T-helper 17 cell (primary cell): ENCODE data around the gene RASAL2. TPM values are rescaled to one million over a fixed set of nuclear protein-coding genes. Genes with fewer than 3 reads are reported as not detected.
"Not testable (repeated sequence)": the region's sequence is repeated elsewhere in the genome, so short reads cannot be mapped to it uniquely, and the experiment has no call there.

Experiments used
- ATAC-seq: fragments of 150-1000 bp; cut with Tn5 transposase; 2 replicates; pipeline ENCODE4 v1.10.0; 2021; ENCODE audit warnings: mild to moderate bottlenecking, moderate library complexity
- DNase-seq, 3 donors: peaks; one replicate each; pipeline versions ENCODE4 v3.0.0 to v3.0.0-alpha.2; 2020 to 2021
- H3K9me3 ChIP-seq: one replicate; pipeline ENCODE4 v1.7.0; 2013; ENCODE audit warnings: low read length, mild to moderate bottlenecking; ENCODE audit not compliant: control insufficient read depth, poor library complexity, severe bottlenecking
- H3K27ac Mint-ChIP-seq: one replicate; pipeline ENCODE4 v1.8.0; 2022; ENCODE audit warnings: mild to moderate bottlenecking, moderate library complexity, mixed read lengths
- H3K27me3 Mint-ChIP-seq: one replicate; pipeline ENCODE4 v1.8.0; 2022; ENCODE audit warnings: mixed read lengths
- H3K36me3 Mint-ChIP-seq: one replicate; pipeline ENCODE4 v1.8.0; 2022; ENCODE audit warnings: low read depth, mixed read lengths
- H3K4me1 Mint-ChIP-seq: one replicate; pipeline ENCODE4 v1.8.0; 2022; ENCODE audit warnings: mild to moderate bottlenecking, mixed read lengths
- H3K4me3 Mint-ChIP-seq: one replicate; pipeline ENCODE4 v1.8.0; 2022; ENCODE audit warnings: mild to moderate bottlenecking, moderate library complexity, mixed read lengths
- total RNA-seq, 4 donors: library from RNA in 2 of 4; stranded (reverse) in 2 of 4; gene quantifications; one replicate each; pipeline ENCODE4 v1.2.3 and lab custom pipeline; 2022 to 2026

The RASAL2 gene
- total RNA-seq, 2 donors from 2014 or later = 0.07 to 0.29 TPM

- H3K4me1 Mint-ChIP-seq, H3K4me3 Mint-ChIP-seq, H3K27me3 Mint-ChIP-seq, H3K27ac Mint-ChIP-seq, DNase-seq, H3K9me3 ChIP-seq, ATAC-seq, H3K36me3 Mint-ChIP-seq: not testable (repeated sequence)
These were observed 154.4 kb downstream of the RASAL2 start for GRCh38 chr1:178248284-178248683.

DNA sequence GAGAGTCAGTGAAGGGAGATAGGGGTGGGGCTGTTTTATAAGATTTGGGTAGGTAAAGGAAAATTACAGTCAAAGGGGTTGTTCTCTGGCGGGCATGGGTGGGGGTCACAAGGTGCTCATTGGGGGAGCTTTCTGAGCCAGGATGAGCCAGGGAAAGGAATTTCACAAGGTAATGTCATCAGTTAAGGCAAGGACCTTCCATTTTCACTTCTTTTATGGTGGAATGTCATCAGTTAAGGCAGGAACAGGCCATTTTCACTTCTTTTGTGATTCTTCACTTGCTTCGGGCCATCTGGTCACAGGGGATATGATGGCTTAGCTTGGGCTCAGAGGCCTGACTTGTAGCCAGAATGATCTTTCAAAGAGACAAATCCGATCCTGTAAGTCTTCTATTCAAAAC is 159.7 kb downstream of the RASAL2 start:
- not testable (repeated sequence) for H3K36me3 Mint-ChIP-seq, ATAC-seq, H3K4me1 Mint-ChIP-seq, DNase-seq, H3K4me3 Mint-ChIP-seq, H3K27me3 Mint-ChIP-seq, H3K27ac Mint-ChIP-seq, H3K9me3 ChIP-seq

GRCh38 chr1:178254433-178254832 is 160.5 kb downstream of the RASAL2 start:
- DNase-seq (no peak), ATAC-seq (no peak)
- H3K4me3 Mint-ChIP-seq = no peak overlapping the region
- no peaks in the 10 kb centered on the region for H3K9me3 ChIP-seq
- H3K27ac Mint-ChIP-seq = no peak overlapping the region
- H3K36me3 Mint-ChIP-seq = peaks cover 2% of the 10 kb centered on the region
- H3K27me3 Mint-ChIP-seq = no peaks in the 10 kb centered on the region
- H3K4me1 Mint-ChIP-seq = no peaks in the 10 kb centered on the region

DNA sequence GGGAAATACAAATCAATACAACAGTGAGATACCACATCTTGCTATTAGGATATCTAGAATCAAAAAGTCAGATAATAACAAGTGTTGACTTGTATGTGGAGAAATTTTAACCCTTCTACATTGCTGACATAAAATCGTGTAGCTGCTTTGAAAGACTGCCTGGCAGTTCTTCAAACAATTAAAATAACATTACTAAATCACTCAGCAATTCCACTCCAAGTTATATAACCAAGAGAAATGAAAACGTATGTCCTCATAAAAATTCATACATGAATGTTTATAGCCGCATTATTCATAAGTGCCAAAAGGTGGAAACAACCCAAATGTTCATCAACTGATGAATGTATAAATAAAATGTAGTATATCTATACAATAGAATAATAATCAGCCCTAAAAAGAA is 164.6 kb downstream of the RASAL2 start:
- Mint-ChIP-seq H3K36me3 (peaks cover 2% of the 10 kb centered on the region), H3K27me3 (no peaks in the 10 kb centered on the region), H3K27ac (no peak overlapping the region), H3K4me3 (no peak overlapping the region), H3K4me1 (no peaks in the 10 kb centered on the region)
- no peak for DNase-seq
- H3K9me3 ChIP-seq = no peaks in the 10 kb centered on the region
- ATAC-seq = no peak

DNA sequence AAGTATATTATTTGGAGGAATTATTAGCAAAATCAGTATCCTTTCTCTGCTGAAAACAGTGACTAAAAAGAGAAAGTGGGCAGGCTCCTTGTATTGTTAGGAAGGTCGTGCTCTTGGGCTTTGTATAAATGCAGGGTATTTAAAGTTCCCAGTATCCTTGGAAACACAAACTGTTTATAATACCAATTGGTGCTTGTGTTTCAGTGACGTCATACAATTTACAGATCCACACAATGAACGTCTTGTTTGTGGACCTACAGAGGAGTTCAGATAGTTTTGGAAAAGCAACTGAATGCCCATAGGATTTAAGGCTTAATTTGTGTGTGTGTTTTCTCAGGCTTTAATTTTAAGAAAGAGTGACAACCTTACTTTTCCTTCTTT is 168.2 kb downstream of the RASAL2 start:
- Mint-ChIP-seq H3K27me3 (no peaks in the 10 kb centered on the region), H3K27ac (no peak overlapping the region), H3K36me3 (no peaks in the 10 kb centered on the region), H3K4me3 (no peak overlapping the region), H3K4me1 (no peaks in the 10 kb centered on the region)
- no peak for DNase-seq
- ATAC-seq = no peak
- no peaks in the 10 kb centered on the region for H3K9me3 ChIP-seq

DNA sequence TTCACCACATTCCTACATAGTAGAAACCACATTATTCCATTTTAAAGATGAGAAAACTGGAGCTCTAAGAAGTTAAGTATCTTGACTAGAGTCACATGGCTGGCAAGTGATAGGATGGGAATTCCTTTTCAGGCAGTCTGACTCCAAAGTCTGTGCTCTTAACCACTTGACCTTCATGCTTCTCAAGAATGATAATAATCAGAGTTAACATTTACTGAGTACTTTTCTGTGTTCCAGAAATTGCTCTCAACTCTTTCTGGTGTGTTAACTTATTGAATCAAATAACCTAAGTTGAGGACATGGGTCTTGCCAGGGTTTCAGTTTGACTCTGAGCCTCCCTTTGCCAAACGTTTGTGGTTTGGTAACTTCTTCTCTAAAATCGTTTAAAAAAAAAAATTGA is 169.4 kb downstream of the RASAL2 start:
- H3K4me3 Mint-ChIP-seq = no peak overlapping the region

GRCh38 chr1:178266113-178266512 is 172.2 kb downstream of the RASAL2 start:
- H3K9me3 ChIP-seq = no peaks in the 10 kb centered on the region
- Mint-ChIP-seq H3K27me3 (no peaks in the 10 kb centered on the region), H3K4me1 (no peaks in the 10 kb centered on the region), H3K36me3 (no peaks in the 10 kb centered on the region), H3K27ac (no peak overlapping the region), H3K4me3 (no peak overlapping the region)
- DNase-seq (no peak), ATAC-seq (no peak)

More for the DNA sequence above, 169.4 kb downstream of the RASAL2 start:
- DNase-seq (no peak), ATAC-seq (no peak)
- Mint-ChIP-seq H3K27ac (no peak overlapping the region), H3K36me3 (no peaks in the 10 kb centered on the region), H3K27me3 (no peaks in the 10 kb centered on the region), H3K4me1 (no peaks in the 10 kb centered on the region)
- no peaks in the 10 kb centered on the region for H3K9me3 ChIP-seq

DNA sequence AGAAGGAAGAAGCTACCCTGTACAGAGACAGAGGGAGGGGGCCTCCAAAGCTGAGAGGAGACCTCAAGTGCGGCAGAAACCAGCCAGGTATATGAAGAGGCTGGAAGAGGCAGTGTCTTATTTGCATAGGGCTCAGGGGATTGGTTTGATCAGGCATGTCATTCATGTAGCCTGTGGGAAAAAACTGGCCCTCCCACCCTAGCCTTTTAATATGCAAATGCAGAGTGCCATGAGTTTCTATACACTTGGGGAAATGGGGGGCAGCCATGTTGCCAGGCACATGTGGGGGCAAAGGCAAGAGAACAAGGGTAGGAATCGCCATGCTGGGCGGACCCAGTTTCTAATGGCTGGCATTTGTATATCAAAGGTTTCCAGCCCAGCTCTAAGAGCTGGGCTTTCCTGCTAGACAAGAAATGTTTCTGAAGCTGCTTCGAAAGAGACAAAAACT is 172.7 kb downstream of the RASAL2 start:
- H3K27ac Mint-ChIP-seq = no peak overlapping the region
- no peaks in the 10 kb centered on the region for H3K36me3 Mint-ChIP-seq
- DNase-seq = no peak
- H3K4me1 Mint-ChIP-seq = no peaks in the 10 kb centered on the region
- no peaks in the 10 kb centered on the region for H3K27me3 Mint-ChIP-seq
- no peak for ATAC-seq
- no peak overlapping the region for H3K4me3 Mint-ChIP-seq
- no peaks in the 10 kb centered on the region for H3K9me3 ChIP-seq

DNA sequence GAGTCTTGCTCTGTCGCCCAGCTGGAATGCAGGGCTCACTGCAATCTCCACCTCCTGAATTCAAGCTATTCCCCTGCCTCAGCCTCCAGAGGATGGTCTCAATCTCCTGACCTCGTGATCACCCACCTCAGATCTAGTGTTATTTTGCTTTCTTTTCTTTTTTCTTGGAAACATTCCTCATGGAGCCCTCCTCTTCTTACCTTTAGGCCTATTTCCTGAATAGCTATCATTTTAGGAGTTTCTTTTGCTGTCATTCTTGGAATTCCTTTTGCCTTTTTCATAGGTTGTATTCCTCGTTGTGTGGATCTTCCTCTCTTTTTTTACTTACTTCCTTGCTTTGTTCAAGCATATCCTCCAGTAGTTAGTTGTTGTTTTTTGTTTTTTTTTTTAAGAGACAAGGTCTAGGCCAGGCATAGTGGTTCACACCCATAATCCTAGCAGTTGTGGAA is 173.8 kb downstream of the RASAL2 start:
- ATAC-seq = no peak
- H3K36me3 Mint-ChIP-seq = no peaks in the 10 kb centered on the region
- H3K27me3 Mint-ChIP-seq = no peaks in the 10 kb centered on the region
- no peaks in the 10 kb centered on the region for H3K4me1 Mint-ChIP-seq
- no peak for DNase-seq
- no peak overlapping the region for H3K4me3 Mint-ChIP-seq
- H3K9me3 ChIP-seq = no peaks in the 10 kb centered on the region
- H3K27ac Mint-ChIP-seq = no peak overlapping the region

GRCh38 chr1:178271471-178271870 is 177.6 kb downstream of the RASAL2 start:
- Mint-ChIP-seq H3K27ac (no peak overlapping the region), H3K36me3 (no peaks in the 10 kb centered on the region), H3K27me3 (peaks cover 7% of the 10 kb centered on the region), H3K4me1 (no peaks in the 10 kb centered on the region), H3K4me3 (no peak overlapping the region)
- DNase-seq (no peak), ATAC-seq (no peak)
- no peaks in the 10 kb centered on the region for H3K9me3 ChIP-seq

GRCh38 chr1:178273707-178274410 is 180.0 kb downstream of the RASAL2 start:
- peaks cover 7% of the 10 kb centered on the region for H3K27me3 Mint-ChIP-seq
- no peak overlapping the region for H3K4me3 Mint-ChIP-seq
- no peak overlapping the region for H3K27ac Mint-ChIP-seq
- ATAC-seq (no peak), DNase-seq (no peak)
- no peaks in the 10 kb centered on the region for H3K4me1 Mint-ChIP-seq
- H3K36me3 Mint-ChIP-seq = no peaks in the 10 kb centered on the region
- no peaks in the 10 kb centered on the region for H3K9me3 ChIP-seq

DNA sequence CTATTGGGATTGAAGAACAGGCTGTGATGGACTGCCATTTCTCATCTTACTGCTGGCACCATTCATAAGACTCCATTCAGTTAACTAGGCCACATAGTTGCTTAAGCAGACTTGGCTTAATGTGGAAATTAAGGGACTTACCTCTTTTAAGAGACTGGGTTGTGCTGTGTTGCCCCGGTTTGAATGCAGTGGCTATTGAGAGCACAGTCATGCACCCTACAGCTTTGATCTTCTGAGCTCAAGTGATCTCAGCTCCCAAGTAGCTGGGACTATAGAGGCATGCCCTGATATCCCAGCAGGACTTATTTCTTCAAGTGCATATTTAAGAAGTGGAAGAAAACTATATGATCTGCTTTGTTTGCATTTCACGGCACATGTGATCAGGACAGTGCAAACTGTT is 181.1 kb downstream of the RASAL2 start:
- peaks cover 7% of the 10 kb centered on the region for H3K27me3 Mint-ChIP-seq
- H3K4me3 Mint-ChIP-seq = no peak overlapping the region
- H3K36me3 Mint-ChIP-seq = no peaks in the 10 kb centered on the region
- ATAC-seq (no peak), DNase-seq (no peak)
- H3K27ac Mint-ChIP-seq = no peak overlapping the region
- no peaks in the 10 kb centered on the region for H3K4me1 Mint-ChIP-seq
- H3K9me3 ChIP-seq = no peaks in the 10 kb centered on the region

GRCh38 chr1:178275553-178275952 is 181.6 kb downstream of the RASAL2 start:
- H3K9me3 ChIP-seq = no peaks in the 10 kb centered on the region
- Mint-ChIP-seq H3K4me1 (no peaks in the 10 kb centered on the region), H3K27me3 (peaks cover 7% of the 10 kb centered on the region), H3K4me3 (no peak overlapping the region), H3K27ac (no peak overlapping the region), H3K36me3 (no peaks in the 10 kb centered on the region)
- ATAC-seq (no peak), DNase-seq (no peak)

- Mint-ChIP-seq H3K4me1 (no peaks in the 10 kb centered on the region), H3K4me3 (no peak overlapping the region), H3K27me3 (peaks cover 7% of the 10 kb centered on the region), H3K27ac (no peak overlapping the region), H3K36me3 (no peaks in the 10 kb centered on the region)
- no peak for DNase-seq
- H3K9me3 ChIP-seq = no peaks in the 10 kb centered on the region
- ATAC-seq = no peak
These were observed 184.1 kb downstream of the RASAL2 start for GRCh38 chr1:178277793-178278530.
